ENCODE results near the gene ACTR1B. TPM values are rescaled to one million over a fixed set of nuclear protein-coding genes. Genes with fewer than 3 reads are reported as not detected.
"Not testable (repeated sequence)": the region's sequence is repeated elsewhere in the genome, so short reads cannot be mapped to it uniquely, and the experiment has no call there.

The ACTR1B gene
- total RNA-seq, 1 donor from 2014 or later = 48.8 TPM

- not testable (repeated sequence) for DNase-seq
Measured at GRCh38 chr2:97615746-97616145, 48.1 kb downstream of the ACTR1B start.

- not testable (repeated sequence) for DNase-seq
Measured at GRCh38 chr2:97611895-97612294, 51.9 kb downstream of the ACTR1B start.

GRCh38 chr2:97608745-97609144 lies 55.1 kb downstream of the ACTR1B start:
- not testable (repeated sequence) for DNase-seq

Small RNAs within 50 kb of the gene (small RNA-seq; reads per million reads assigned to genes)
- 0.35 reads per million, percentile 60 among the genes with 10 or more reads in this experiment for gene RNU4-8P (ENCODE audit: low replicate concordance)

Other genes starting within 250 kb of the ACTR1B start
- gene ANKRD36B, start 74.2 kb downstream of the ACTR1B start, total RNA-seq = 91.8 TPM
- 344 TPM for gene COX5B, start 18.0 kb downstream of the ACTR1B start, total RNA-seq
- gene C2orf92, start 5.7 kb upstream of the ACTR1B start, total RNA-seq = 8.5 TPM
- 3.7 TPM for gene ZAP70, start 49.5 kb upstream of the ACTR1B start, total RNA-seq

All from tongue (tissue), 3 donors.